Dedifferentiated amniotic fluid mesenchymal stem cell (primary cell): ENCODE data around the gene NSG2.

Source experiments
- DNase-seq: peaks from one replicate; pipeline ENCODE4 v3.0.0-alpha.2; 2016; ENCODE audit errors: extremely low spot score

Gene NSG2

GRCh38 chr5:174149989-174150388 is 104.5 kb downstream of the NSG2 start:
- DNase-seq = no peak

- no peak for DNase-seq
These were observed 106.2 kb downstream of the NSG2 start for GRCh38 chr5:174151599-174152181.

DNA sequence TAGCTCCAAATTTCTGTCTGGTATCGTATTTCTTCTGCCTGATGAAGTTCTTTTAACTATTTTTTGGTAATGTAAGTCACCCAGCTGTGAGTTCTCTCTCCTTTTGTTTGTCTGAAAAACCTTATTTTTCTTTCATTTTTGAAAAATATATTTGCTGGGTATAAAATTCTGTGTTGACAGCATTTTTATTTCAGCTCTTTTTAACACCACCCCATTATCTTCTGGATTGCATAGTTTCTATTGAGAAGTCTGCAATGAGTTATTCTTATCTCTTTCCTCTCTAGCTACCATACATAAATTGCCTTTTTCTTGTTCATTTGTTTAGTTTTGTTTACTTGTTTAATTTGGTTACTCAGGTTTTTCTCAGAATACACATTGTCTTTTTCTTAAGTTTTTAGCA is 109.1 kb downstream of the NSG2 start:
- no peak for DNase-seq

DNA sequence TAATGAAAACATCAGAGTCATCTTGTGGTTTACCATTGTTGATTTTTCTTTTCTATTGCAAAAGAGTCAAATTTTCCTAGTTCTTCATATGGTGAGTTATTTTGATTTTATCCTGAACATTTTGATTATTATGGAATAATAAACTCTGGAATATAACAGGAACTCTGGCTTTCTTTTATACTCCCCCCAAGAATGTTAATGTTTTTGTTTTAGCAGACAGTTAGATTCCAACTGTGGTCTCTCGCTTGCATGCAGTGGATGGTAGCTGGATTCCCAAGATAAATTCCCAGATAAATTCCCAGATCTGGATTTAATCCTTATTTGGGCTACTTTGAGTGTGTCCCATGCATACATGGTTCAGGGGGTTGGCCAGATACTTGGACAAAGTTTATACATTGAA is 109.8 kb downstream of the NSG2 start:
- no peak for DNase-seq

DNA sequence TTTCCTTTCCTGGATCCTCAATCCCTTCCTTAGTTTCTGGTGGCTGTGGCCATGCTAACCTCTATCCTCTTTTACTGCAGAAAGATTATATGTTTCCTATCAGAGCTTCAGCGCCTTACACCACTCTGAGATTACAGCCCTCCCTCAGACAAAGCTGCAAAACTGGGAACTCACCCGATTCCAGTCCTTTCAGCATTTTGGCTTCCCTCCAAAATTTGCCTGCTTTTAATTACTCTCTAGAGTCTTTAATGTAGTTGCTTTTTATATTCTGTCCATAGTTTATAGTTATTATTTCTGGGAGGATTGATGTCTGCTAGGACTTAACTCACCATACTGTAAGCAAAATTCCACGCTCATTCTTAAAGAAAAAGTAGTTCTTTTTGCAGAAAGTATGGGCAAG is 110.2 kb downstream of the NSG2 start:
- DNase-seq = no peak

DNA sequence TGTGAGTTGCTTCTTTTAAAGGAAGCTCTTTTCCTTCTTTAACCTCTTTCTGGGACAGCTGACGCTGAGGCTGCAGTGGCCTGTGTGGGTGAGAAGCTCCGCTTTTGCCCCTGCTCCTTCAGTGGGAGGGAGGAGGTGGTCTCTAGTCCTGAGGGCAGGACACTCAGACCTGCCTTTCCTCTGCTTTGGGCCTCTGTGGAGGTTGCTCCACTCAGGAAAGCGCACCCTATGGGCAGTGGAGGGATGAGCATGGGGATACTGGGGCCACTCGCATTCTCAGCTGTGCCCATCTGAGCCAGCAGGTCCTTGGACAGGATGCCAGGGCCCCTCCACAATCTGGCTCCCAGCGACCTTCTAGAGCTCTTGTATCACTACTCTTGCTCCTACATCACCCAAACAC is 111.5 kb downstream of the NSG2 start:
- DNase-seq = no peak
